IMR-90 (cell line): Measurements from ENCODE around the gene LMX1A. TPM values are rescaled to one million over a fixed set of nuclear protein-coding genes. Genes with fewer than 3 reads are reported as not detected.

Source experiments
- ATAC-seq: fragments of 200-7000 bp; cut with Tn5 transposase; 2 replicates; pipeline ENCODE4 v1.9.1; 2020; ENCODE audit warnings: low read depth, mild to moderate bottlenecking, moderate library complexity
- BruUV-seq: library from RNA; stranded (reverse); fragments of 400-500 nt; replicated peaks from 2 replicates; lab custom pipeline; 2021; lab: Mats Ljungman, UMichigan
- CTCF ChIA-PET: fragments of 300-600 bp; formaldehyde crosslinking; extraction: SDS; loops from one replicate; lab custom pipeline; 2021; ENCODE audit warnings: antibody characterized with exemption; lab: Yijun Ruan, JAX
- POLR2A ChIA-PET: fragments of 300-600 bp; sonication (Branson Sonifier 250); formaldehyde crosslinking; loops from one replicate; lab custom pipeline; 2022; ENCODE audit warnings: antibody characterized with exemption; ENCODE audit not compliant: unreplicated experiment; lab: Charles Lee
- DNase-seq: peaks from one replicate; pipeline ENCODE4 v3.0.0; 2013
- H2AFZ ChIP-seq: replicated peaks from 2 replicates; pipeline ENCODE3; 2013; ENCODE audit warnings: low read length, mild to moderate bottlenecking; ENCODE audit not compliant: poor library complexity
- H2AK5ac ChIP-seq: 2 replicates; pipeline ENCODE4 v1.6.1; 2013; ENCODE audit warnings: low read depth, low read length, inconsistent platforms
- H2AK9ac ChIP-seq: replicated peaks from 2 replicates; pipeline ENCODE3; 2013; ENCODE audit warnings: mild to moderate bottlenecking, low read depth, low read length, moderate library complexity; ENCODE audit not compliant: poor library complexity
- H2BK120ac ChIP-seq: 2 replicates; pipeline ENCODE4 v1.6.1; 2013; ENCODE audit warnings: low read depth, low read length, inconsistent platforms
- H2BK15ac ChIP-seq: 3 replicates; pipeline ENCODE4 v1.6.1; 2013; ENCODE audit warnings: low read depth, low read length, inconsistent platforms
- H2BK20ac ChIP-seq: 2 replicates; pipeline ENCODE4 v1.6.1; 2013; ENCODE audit warnings: low read depth, mild to moderate bottlenecking, inconsistent platforms, low read length, moderate library complexity
- H2BK5ac ChIP-seq: 2 replicates; pipeline ENCODE4 v1.6.1; 2013; ENCODE audit warnings: mild to moderate bottlenecking, low read depth, low read length, inconsistent platforms; ENCODE audit not compliant: poor library complexity, severe bottlenecking
- H3K14ac ChIP-seq: replicated peaks from 2 replicates; pipeline ENCODE4 v1.6.1; 2013; ENCODE audit warnings: low read depth, low read length, inconsistent platforms
- H3K18ac ChIP-seq: 2 replicates; pipeline ENCODE4 v1.6.1; 2013; ENCODE audit warnings: low read depth, low read length, control low read depth
- H3K23ac ChIP-seq: 2 replicates; pipeline ENCODE4 v1.6.1; 2013; ENCODE audit warnings: low read depth, low read length, inconsistent platforms
- H3K27ac ChIP-seq: 2 replicates; pipeline ENCODE4 v1.5.1; 2013; ENCODE audit warnings: mild to moderate bottlenecking, control low read depth, low read length; ENCODE audit not compliant: insufficient read depth
- H3K27me3 ChIP-seq: 2 replicates; pipeline ENCODE4 v1.6.1; 2013; ENCODE audit warnings: low read length; ENCODE audit not compliant: control insufficient read depth, insufficient read depth
- H3K36me3 ChIP-seq: 2 replicates; pipeline ENCODE4 v1.6.1; 2013; ENCODE audit warnings: low read length, mixed read lengths; ENCODE audit not compliant: control insufficient read depth, insufficient read depth
- H3K4ac ChIP-seq: 2 replicates; pipeline ENCODE4 v1.6.1; 2013; ENCODE audit warnings: low read depth, low read length, inconsistent platforms
- H3K4me1 ChIP-seq: 2 replicates; pipeline ENCODE4 v1.6.1; 2013; ENCODE audit warnings: low read length, mixed read lengths; ENCODE audit not compliant: control insufficient read depth, insufficient read depth
- H3K4me2 ChIP-seq: 2 replicates; pipeline ENCODE4 v1.6.1; 2013; ENCODE audit warnings: low read depth, mild to moderate bottlenecking, control low read depth, low read length, moderate library complexity
- H3K4me3 ChIP-seq: 2 replicates; pipeline ENCODE4 v1.5.1; 2013; ENCODE audit warnings: low read depth, mild to moderate bottlenecking, control low read depth, low read length, moderate library complexity; ENCODE audit not compliant: insufficient read depth
- H3K56ac ChIP-seq: 2 replicates; pipeline ENCODE4 v1.6.1; 2013; ENCODE audit warnings: low read length, inconsistent platforms; ENCODE audit not compliant: insufficient read depth; ENCODE audit errors: extremely low read depth
- H3K79me1 ChIP-seq, 2 experiments: 2 replicates each; pipeline ENCODE4 v1.6.1; 2013; ENCODE audit warnings: low read length in 2 of 2, inconsistent platforms in 1 of 2, low read depth in 1 of 2
- H3K9ac ChIP-seq: 2 replicates; pipeline ENCODE4 v1.6.1; 2013; ENCODE audit warnings: low read depth, low read length, control low read depth
- H3K9me1 ChIP-seq: 2 replicates; pipeline ENCODE4 v1.6.1; 2013; ENCODE audit warnings: low read length, inconsistent platforms; ENCODE audit not compliant: insufficient read depth
- H3K9me3 ChIP-seq: 2 replicates; pipeline ENCODE4 v1.6.1; 2013; ENCODE audit warnings: low read length; ENCODE audit not compliant: control insufficient read depth, insufficient read depth
- H4K20me1 ChIP-seq: 2 replicates; pipeline ENCODE4 v1.6.1; 2013; ENCODE audit warnings: low read length, inconsistent platforms; ENCODE audit not compliant: insufficient read depth
- H4K5ac ChIP-seq: 2 replicates; pipeline ENCODE4 v1.6.1; 2013; ENCODE audit warnings: mild to moderate bottlenecking, low read depth, low read length, control low read depth
- H4K8ac ChIP-seq, 2 experiments: 2 replicates each; pipeline ENCODE4 v1.6.1; 2013; ENCODE audit warnings: low read depth in 2 of 2, low read length in 2 of 2, control low read depth in 1 of 2, inconsistent platforms in 1 of 2
- H4K91ac ChIP-seq: 2 replicates; pipeline ENCODE4 v1.6.1; 2013; ENCODE audit warnings: low read depth, low read length, inconsistent platforms; ENCODE audit not compliant: insufficient read depth
- CEBPB ChIP-seq: IDR thresholded peaks from 2 replicates; pipeline ENCODE4 v1.6.1; 2012; ENCODE audit warnings: low read depth, low read length, improper control_type of control experiment
- CHD1 ChIP-seq: IDR thresholded peaks from 2 replicates; pipeline ENCODE4 v1.6.1; 2012; ENCODE audit warnings: low read depth, low read length, improper control_type of control experiment
- FOS ChIP-seq: fragments of 150-350 bp; IDR thresholded peaks from 2 replicates; pipeline ENCODE4 v1.6.1; 2016; ENCODE audit warnings: low read depth, low read length
- MAFK ChIP-seq: IDR thresholded peaks from 2 replicates; pipeline ENCODE4 v1.6.1; 2012; ENCODE audit warnings: low read depth, low read length, improper control_type of control experiment
- MAZ ChIP-seq: IDR thresholded peaks from 2 replicates; pipeline ENCODE4 v1.6.1; 2012; ENCODE audit warnings: low read depth, mild to moderate bottlenecking, low read length, improper control_type of control experiment, moderate library complexity, borderline replicate concordance
- MXI1 ChIP-seq: IDR thresholded peaks from 2 replicates; pipeline ENCODE4 v1.6.1; 2012; ENCODE audit warnings: low read depth, mild to moderate bottlenecking, low read length, moderate library complexity, borderline replicate concordance
- NFE2L2 ChIP-seq: fragments of 150-350 bp; IDR thresholded peaks from 2 replicates; pipeline ENCODE4 v1.6.1; 2016; ENCODE audit warnings: low read depth, mild to moderate bottlenecking, low read length
- SMC3 ChIP-seq: fragments of 150-350 bp; IDR thresholded peaks from 2 replicates; pipeline ENCODE4 v1.6.1; 2016; ENCODE audit warnings: low read depth, mild to moderate bottlenecking, antibody characterized with exemption, low read length, moderate library complexity
- WGBS, 2 experiments: methylation state at CpG; one replicate each; pipeline versions ENCODE4 v1.1.5 to v1.1.7; 2013; ENCODE audit warnings: missing lambda C conversion rate in 2 of 2; ENCODE audit not compliant: insufficient read length in 1 of 2; ENCODE audit errors: extremely low coverage in 2 of 2; 5-methylcytosine and 5-hydroxymethylcytosine counted together
- dilution Hi-C: fragments of 300-500 bp; cut with HindIII; formaldehyde crosslinking; loops from one replicate; pipeline ENCODE4 v1.14.3; 2018; ENCODE audit warnings: low sequenced_read_pairs; ENCODE audit not compliant: unreplicated experiment
- in situ Hi-C: fragments of 300-500 bp; cut with MboI; formaldehyde crosslinking; loops from 3 replicates; pipeline ENCODE4 v1.14.3; 2019; ENCODE audit warnings: low sequenced_read_pairs, inconsistent platforms, mixed read lengths
- intact Hi-C: fragments of 100-400 bp; cut with micrococcal nuclease; formaldehyde crosslinking; loops from 2 replicates; pipeline ENCODE4 v1.10.0; 2022
- polyA plus RNA-seq, 3 experiments: library from polyadenylated mRNA; depleted of rRNA; stranded (reverse); fragments of >200 nt; gene quantifications; 2 replicates each; pipeline ENCODE4 v1.2.3, GENCODE V29; 2012; ENCODE audit warnings: low replicate concordance in 1 of 3
- total RNA-seq: library from RNA; depleted of rRNA; stranded (reverse); fragments of >200 nt; gene quantifications from 2 replicates; pipeline ENCODE4 v1.2.3, GENCODE V29; 2012
- TF ChIP-seq, protein P1 (sequence below): fragments of 150-350 bp; IDR thresholded peaks from 2 replicates; pipeline ENCODE4 v1.6.1; 2017; ENCODE audit warnings: mild to moderate bottlenecking, antibody characterized with exemption, low read length, low read depth
- TF ChIP-seq, protein P2 (sequence below): fragments of 150-350 bp; IDR thresholded peaks from 2 replicates; pipeline ENCODE4 v1.6.1; 2016; ENCODE audit warnings: low read depth, mild to moderate bottlenecking, low read length, moderate library complexity, borderline replicate concordance

LMX1A gene
- total and polyA plus RNA-seq, 2 of the 4 experiments (the other 2 are of a cell fraction) = not detected

DNA sequence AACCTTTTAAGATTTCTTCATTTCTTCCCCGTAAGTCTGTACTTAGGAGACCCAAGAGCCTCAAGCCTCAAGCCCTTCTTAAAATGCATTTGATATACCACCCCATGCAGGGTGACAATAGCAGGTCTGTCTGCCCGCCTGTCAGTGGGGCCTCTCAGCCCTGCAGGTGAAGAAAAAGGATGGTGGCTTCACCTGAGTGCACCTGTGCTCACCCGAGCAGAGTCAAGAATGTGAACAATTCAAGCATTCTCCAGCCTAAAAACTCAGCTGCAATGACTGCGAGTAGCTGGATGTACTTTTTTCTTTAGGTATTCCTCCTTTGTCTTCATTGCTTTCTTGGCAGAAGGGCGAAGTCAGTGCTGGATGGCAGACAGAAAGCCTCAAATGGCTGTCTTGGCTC is 203.3 kb downstream of the LMX1A start:
- Histone ChIP-seq H2AFZ (no peak overlapping the region), H3K36me3 (no peaks in the 10 kb centered on the region), H3K14ac (no peak overlapping the region), H4K5ac (no peak overlapping the region), H3K9me3 (no peaks in the 10 kb centered on the region), H4K8ac (no peak overlapping the region), H3K4ac (no peak overlapping the region), H2BK5ac (no peak overlapping the region), H3K9ac (no peak overlapping the region), H2BK15ac (no peak overlapping the region), H3K4me1 (no peaks in the 10 kb centered on the region), H3K9me1 (no peaks in the 10 kb centered on the region), H3K23ac (no peak overlapping the region), H3K79me1 (no peaks in the 10 kb centered on the region), H3K56ac (no peak overlapping the region), H3K27me3 (no peaks in the 10 kb centered on the region), H3K27ac (no peak overlapping the region), H2AK9ac (no peak overlapping the region), H2BK120ac (no peak overlapping the region), H3K4me3 (no peak overlapping the region), H2AK5ac (no peak overlapping the region), H3K18ac (no peak overlapping the region), H4K20me1 (no peaks in the 10 kb centered on the region), H2BK20ac (no peak overlapping the region), H3K4me2 (no peak overlapping the region), H4K91ac (no peak overlapping the region)
- TF ChIP-seq FOS (no peak), CHD1 (no peak), MXI1 (no peak), SMC3 (no peak), MAZ (no peak), CEBPB (no peak), NFE2L2 (no peak), MAFK (no peak)
- TF ChIP-seq, protein P1, sequence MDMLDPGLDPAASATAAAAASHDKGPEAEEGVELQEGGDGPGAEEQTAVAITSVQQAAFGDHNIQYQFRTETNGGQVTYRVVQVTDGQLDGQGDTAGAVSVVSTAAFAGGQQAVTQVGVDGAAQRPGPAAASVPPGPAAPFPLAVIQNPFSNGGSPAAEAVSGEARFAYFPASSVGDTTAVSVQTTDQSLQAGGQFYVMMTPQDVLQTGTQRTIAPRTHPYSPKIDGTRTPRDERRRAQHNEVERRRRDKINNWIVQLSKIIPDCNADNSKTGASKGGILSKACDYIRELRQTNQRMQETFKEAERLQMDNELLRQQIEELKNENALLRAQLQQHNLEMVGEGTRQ = no peak
- TF ChIP-seq, protein P2, sequence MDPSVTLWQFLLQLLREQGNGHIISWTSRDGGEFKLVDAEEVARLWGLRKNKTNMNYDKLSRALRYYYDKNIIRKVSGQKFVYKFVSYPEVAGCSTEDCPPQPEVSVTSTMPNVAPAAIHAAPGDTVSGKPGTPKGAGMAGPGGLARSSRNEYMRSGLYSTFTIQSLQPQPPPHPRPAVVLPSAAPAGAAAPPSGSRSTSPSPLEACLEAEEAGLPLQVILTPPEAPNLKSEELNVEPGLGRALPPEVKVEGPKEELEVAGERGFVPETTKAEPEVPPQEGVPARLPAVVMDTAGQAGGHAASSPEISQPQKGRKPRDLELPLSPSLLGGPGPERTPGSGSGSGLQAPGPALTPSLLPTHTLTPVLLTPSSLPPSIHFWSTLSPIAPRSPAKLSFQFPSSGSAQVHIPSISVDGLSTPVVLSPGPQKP = no peak
- CTCF ChIA-PET = interaction anchor here (0.6 kb wide), 1 partner anchor 28 kb away, joined by 4 read pairs; no protein-coding TSS in a partner anchor
- POLR2A ChIA-PET = no interaction called here
- WGBS, 2 experiments = no CpG with 5 or more reads among the region's 5 CpGs
- intact Hi-C loops = no loop called here
- in situ Hi-C loops = no loop called here
- ATAC-seq (no peak), DNase-seq (no peak)
- dilution Hi-C loops = no loop called here
- BruUV-seq = no TSS peak
